ENCODE measurements around the gene SMAD6. TPM values are rescaled to one million over a fixed set of nuclear protein-coding genes. Genes with fewer than 3 reads are reported as not detected.

The SMAD6 gene
- total RNA-seq, 1 donor, result 27.2 TPM

DNA sequence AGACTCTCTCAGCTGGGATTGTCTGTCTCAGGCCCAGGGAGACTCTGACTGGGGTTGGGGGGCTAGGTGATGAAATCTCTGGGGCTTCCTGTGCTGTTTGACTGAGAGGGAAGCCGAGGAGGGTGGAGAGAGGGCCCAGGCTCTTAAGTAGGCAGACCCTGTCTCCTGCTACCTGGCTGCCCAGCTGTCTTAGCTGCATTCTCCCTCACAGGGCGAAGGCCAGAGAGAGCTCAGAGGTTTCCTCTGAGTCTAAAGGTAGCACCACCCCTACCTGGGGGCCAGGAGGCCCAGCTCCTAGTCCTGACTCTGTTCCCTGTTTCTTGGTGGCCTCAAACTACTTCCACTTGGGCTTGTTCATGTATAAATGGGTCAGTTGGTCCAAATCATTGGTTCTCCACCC, 24.4 kb downstream of the SMAD6 start:
- TF ChIP-seq, protein P1, sequence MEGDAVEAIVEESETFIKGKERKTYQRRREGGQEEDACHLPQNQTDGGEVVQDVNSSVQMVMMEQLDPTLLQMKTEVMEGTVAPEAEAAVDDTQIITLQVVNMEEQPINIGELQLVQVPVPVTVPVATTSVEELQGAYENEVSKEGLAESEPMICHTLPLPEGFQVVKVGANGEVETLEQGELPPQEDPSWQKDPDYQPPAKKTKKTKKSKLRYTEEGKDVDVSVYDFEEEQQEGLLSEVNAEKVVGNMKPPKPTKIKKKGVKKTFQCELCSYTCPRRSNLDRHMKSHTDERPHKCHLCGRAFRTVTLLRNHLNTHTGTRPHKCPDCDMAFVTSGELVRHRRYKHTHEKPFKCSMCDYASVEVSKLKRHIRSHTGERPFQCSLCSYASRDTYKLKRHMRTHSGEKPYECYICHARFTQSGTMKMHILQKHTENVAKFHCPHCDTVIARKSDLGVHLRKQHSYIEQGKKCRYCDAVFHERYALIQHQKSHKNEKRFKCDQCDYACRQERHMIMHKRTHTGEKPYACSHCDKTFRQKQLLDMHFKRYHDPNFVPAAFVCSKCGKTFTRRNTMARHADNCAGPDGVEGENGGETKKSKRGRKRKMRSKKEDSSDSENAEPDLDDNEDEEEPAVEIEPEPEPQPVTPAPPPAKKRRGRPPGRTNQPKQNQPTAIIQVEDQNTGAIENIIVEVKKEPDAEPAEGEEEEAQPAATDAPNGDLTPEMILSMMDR (IDR thresholded peaks at IDR 0.05; ENCODE audit: insufficient read depth, low read length), result no peak
- no peak for DNase-seq (ENCODE audit: low read depth)

DNA sequence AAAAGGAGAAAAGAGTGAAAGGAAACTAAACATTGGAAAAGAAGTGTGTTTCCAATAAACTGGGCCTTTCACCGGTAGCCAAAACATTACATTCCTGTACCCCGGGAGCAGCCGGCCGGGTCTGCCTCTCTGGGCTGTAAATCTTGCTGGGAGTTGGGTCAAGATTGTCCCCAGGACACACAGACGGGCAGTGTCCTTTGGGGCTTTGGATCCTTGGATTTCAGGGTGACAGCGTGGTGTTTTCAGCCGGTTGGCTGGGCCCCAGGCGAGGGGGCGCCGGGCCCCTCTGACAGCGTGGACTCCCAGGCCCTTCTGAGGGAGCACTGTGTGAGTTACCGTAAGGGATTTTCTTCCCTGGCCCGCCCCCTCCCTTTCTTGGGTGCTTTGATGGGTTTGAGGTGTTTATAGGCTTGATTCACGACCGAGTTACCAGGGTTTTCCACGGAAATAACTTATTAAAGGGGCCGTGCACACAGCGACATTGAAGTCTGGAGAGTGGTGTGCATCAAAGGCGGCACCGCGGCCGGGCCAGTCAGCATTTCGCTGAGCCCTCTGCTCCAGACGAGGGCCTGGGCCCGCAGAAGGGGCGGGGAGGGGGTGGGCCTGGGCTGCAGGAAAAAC, 27.4 kb downstream of the SMAD6 start:
- TF ChIP-seq, protein P1 (IDR thresholded peaks at IDR 0.05; ENCODE audit: insufficient read depth, low read length), result no peak
- DNase-seq (ENCODE audit: low read depth), result peak; percentile 41
- H3K4me3 ChIP-seq (ENCODE audit: low read depth, low read length), result peak overlapping the region; percentile 51

More for the DNA sequence above, 24.4 kb downstream of the SMAD6 start:
- no peak overlapping the region for H3K4me3 ChIP-seq (ENCODE audit: low read depth, low read length)

DNA sequence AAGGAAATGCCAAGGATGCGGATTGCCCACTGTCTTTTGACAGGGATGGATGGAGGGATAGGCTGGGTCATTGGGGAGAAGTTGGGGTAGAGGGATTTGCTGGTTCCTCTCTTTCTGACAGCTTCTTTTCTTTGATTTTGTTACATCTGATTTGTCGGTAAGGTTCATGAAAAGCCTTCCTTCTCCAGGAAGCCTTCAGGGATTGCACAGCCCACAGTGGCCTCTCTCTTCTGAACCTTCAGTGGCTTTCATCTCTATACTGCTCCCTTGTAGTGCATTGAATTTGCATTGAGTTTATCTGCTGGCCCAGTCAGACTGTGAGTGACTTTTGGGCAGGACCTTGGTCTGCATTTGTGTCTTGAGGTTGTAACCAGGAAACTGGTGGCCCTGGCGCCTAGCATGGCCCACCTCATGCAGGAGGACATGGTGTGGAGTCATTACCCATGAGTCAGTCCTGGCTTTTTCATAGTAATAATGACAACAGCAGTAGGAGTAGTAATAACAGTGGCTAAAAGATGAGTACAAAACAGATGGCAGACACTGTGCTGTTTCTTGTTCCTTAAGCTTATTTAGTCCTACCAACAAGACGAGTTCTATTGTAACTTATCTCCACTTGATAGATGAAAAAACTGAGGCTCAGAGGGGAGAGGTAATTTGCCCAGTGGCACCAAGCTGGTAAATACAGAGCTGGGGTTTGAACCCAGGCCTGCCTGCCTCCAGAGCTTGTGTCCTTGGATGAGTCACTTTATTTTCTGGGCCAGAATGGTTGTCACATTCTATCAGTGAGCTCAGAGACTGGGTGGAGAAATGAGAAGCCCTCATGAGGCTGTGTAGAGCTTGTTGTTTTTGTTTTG, 28.4 kb downstream of the SMAD6 start:
- no peak overlapping the region for H3K4me3 ChIP-seq (ENCODE audit: low read depth, low read length)
- peak; percentile 55 for DNase-seq (ENCODE audit: low read depth)
- TF ChIP-seq, protein P1 (IDR thresholded peaks at IDR 0.05; ENCODE audit: insufficient read depth, low read length), result no peak

DNA sequence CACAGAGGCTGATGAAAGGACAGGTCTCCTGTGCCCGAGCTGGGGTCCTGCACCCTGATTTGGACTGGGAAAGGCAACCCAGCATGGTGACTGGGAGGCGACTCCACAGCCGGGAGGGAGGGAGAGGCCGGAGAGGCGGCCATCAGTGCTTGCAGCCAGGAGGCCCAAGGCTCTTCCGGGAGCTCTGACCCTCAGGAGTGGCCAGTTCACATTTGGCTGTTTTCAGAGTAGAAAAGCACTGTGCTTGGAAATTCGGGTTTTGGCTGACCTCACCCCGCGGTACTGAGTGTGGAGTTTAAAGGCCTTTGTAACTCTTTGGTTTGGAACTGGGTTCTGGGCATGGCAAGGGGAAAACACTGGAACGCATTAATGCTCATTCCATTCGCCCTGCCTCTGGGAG, 31.9 kb downstream of the SMAD6 start:
- no peak overlapping the region for H3K4me3 ChIP-seq (ENCODE audit: low read depth, low read length)
- TF ChIP-seq, protein P1 (IDR thresholded peaks at IDR 0.05; ENCODE audit: insufficient read depth, low read length), result no peak
- DNase-seq (ENCODE audit: low read depth), result peak; percentile 66

DNA sequence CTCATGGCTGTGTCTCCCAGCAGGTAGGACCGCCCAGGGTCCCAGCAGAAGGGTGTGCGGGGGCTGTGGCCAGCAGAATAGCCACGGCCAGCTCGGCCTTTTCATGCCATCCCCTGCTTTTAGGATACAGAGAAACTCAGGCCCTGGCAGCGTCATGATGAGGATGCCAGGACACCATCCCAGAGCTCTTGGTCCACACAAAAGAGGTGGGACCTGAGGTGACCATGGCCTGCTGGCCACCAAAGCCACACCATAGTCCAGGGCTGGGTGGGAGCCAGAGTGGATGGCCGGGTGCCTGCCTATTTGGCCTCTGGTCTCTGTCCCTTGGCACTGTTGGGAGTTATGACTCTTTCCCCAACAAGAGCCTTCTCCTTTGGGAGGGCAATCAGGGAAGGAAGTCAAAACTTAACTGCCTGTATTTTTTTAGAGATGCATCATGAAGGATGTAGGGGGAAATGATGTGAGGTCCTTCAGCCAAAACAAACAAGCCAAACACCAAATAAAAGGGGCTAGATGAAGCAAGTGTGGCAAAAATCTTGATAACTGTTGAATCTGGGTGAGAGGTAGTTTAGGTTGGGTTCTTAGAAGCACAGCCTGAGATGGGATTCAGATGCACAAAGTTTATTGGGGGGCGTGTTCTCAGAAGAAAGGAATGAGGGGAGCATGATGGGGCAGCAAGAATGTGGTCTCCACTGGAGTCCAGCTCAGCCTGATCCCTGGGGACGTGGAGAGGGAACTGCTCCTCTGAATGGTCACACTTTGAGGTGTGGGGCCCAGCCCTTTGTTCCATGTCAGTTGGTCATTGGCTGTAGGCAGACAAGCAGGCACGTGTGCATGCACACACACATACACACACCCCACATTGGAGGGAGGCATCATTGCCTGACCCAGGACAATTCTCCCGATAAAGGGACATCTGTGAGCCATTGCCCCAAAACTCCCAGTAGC, 33.2 kb downstream of the SMAD6 start:
- no peak overlapping the region for H3K4me3 ChIP-seq (ENCODE audit: low read depth, low read length)
- TF ChIP-seq, protein P1 (IDR thresholded peaks at IDR 0.05; ENCODE audit: insufficient read depth, low read length), result no peak
- peak; percentile 46 for DNase-seq (ENCODE audit: low read depth)

DNA sequence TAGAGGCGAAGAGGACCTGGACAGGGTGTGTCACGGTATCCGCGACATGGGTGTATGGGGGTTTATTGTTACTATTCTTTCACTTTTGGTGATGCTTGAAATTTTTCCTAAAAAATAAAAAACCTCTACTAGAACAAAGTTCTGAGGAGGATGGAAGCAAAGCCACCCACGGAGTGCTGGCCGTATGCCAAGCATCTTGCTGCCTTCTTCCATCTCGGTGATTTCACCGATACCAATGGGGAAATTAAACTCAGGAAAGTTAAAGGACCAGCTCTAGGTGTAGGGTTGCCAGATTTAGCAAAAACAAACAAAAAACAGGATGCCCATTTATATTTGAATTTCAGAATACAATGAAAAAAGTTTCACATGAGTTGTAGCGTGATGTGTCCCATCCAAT, 33.9 kb downstream of the SMAD6 start:
- H3K4me3 ChIP-seq (ENCODE audit: low read depth, low read length), result no peak overlapping the region
- DNase-seq (ENCODE audit: low read depth), result peak; percentile 63
- TF ChIP-seq, protein P1 (IDR thresholded peaks at IDR 0.05; ENCODE audit: insufficient read depth, low read length), result no peak
